Gastroesophageal sphincter (tissue), 3 donors: ENCODE measurements around the gene STX4.

Experiments used
- EP300 ChIP-seq: sonication (generic); formaldehyde crosslinking; IDR thresholded peaks from one replicate; pipeline ENCODE4 v1.6.1; 2017; ENCODE audit warnings: antibody characterized with exemption, mild to moderate bottlenecking
- POLR2A ChIP-seq, 2 donors: fragments of 450-650 bp; IDR thresholded peaks; one replicate each; pipeline ENCODE4 v1.6.1; 2017; ENCODE audit warnings: antibody characterized with exemption in 2 of 2, mild to moderate bottlenecking in 2 of 2, moderate library complexity in 1 of 2
- POLR2AphosphoS5 ChIP-seq: sonication (generic); formaldehyde crosslinking; IDR thresholded peaks from one replicate; pipeline ENCODE4 v1.6.1; 2017; ENCODE audit warnings: antibody characterized with exemption
- TF ChIP-seq, protein P1 (sequence below), 4 experiments: fragments of 200-600 bp in 2 of 4; fragments of 450-650 bp in 2 of 4; sonication (generic) in 1 of 4; IDR thresholded peaks; one replicate each; pipeline ENCODE4 v1.5.1; 2017 to 2019; ENCODE audit warnings: antibody characterized with exemption in 4 of 4, mild to moderate bottlenecking in 2 of 4, moderate library complexity in 2 of 4

GRCh38 chr16:31080035-31080629 lies 46.8 kb downstream of the STX4 start:
- no peak for TF ChIP-seq POLR2A (IDR thresholded peaks at IDR 0.05)
- TF ChIP-seq, protein P1, sequence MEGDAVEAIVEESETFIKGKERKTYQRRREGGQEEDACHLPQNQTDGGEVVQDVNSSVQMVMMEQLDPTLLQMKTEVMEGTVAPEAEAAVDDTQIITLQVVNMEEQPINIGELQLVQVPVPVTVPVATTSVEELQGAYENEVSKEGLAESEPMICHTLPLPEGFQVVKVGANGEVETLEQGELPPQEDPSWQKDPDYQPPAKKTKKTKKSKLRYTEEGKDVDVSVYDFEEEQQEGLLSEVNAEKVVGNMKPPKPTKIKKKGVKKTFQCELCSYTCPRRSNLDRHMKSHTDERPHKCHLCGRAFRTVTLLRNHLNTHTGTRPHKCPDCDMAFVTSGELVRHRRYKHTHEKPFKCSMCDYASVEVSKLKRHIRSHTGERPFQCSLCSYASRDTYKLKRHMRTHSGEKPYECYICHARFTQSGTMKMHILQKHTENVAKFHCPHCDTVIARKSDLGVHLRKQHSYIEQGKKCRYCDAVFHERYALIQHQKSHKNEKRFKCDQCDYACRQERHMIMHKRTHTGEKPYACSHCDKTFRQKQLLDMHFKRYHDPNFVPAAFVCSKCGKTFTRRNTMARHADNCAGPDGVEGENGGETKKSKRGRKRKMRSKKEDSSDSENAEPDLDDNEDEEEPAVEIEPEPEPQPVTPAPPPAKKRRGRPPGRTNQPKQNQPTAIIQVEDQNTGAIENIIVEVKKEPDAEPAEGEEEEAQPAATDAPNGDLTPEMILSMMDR (IDR thresholded peaks at IDR 0.05) = no peak
- TF ChIP-seq EP300 = no peak
- TF ChIP-seq POLR2AphosphoS5 = no peak
